Measurements from ENCODE around the gene NPEPL1. TPM values are rescaled to one million over a fixed set of nuclear protein-coding genes. Genes with fewer than 3 reads are reported as not detected.

NPEPL1 gene
- total RNA-seq, 1 donor from 2014 or later = 20.9 TPM

DNA sequence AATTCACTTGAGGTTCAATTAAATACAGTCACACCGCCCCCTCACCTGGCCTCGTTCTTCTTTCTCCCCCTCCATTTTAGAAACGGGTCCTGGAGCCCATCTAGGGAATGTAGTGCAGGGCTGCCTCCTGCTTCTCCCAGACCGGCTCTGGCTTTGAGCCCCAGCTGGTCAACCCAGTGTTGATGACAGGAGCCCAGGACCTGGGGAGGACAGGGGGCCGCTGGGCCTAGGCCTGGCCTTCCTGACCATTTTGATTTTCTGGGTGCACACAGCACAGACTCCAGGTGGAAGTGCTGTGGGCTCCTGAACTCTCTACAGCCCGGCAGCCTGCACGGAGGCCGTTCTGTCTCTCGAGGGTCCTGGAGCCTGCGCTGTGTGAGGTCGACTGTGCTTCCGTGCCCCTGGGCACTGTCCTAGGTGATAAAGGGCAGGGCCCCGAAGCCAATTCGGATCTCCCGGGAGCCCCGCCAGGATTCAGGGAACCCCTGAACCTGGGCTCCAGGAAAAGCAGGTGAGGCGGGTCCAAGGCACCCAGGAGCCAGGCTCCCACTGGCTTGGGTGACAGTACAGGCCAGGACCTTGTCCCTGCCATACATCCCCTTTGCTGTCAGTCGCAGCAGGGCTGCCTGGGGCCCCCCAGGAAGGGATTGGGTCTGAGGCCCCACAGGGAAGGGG is 23.3 kb downstream of the NPEPL1 start:
- Histone ChIP-seq H3K36me3 (ENCODE audit: control insufficient read depth in 3 of 3, insufficient read depth in 3 of 3, low read length in 3 of 3) (peaks cover 3 to 6% (median 5%) of the 10 kb centered on the region in 3 donors), H3K9me3 (ENCODE audit: control insufficient read depth in 3 of 3, low read length in 3 of 3) (no peaks in the 10 kb centered on the region), H3K27ac (ENCODE audit: low read depth, low read length) (no peak overlapping the region), H3K27me3 (ENCODE audit: control insufficient read depth in 3 of 3, insufficient read depth in 3 of 3, low read length in 3 of 3) (peaks cover 4 to 14% (median 11%) of the 10 kb centered on the region in 3 donors), H3K9ac (ENCODE audit: low read depth in 1 of 3, low read length in 3 of 3) (no peak overlapping the region), H3K4me3 (ENCODE audit: low read length in 3 of 3) (no peak overlapping the region), H3K4me1 (ENCODE audit: control insufficient read depth in 3 of 3, insufficient read depth in 3 of 3, low read length in 3 of 3) (no peaks in the 10 kb centered on the region)

DNA sequence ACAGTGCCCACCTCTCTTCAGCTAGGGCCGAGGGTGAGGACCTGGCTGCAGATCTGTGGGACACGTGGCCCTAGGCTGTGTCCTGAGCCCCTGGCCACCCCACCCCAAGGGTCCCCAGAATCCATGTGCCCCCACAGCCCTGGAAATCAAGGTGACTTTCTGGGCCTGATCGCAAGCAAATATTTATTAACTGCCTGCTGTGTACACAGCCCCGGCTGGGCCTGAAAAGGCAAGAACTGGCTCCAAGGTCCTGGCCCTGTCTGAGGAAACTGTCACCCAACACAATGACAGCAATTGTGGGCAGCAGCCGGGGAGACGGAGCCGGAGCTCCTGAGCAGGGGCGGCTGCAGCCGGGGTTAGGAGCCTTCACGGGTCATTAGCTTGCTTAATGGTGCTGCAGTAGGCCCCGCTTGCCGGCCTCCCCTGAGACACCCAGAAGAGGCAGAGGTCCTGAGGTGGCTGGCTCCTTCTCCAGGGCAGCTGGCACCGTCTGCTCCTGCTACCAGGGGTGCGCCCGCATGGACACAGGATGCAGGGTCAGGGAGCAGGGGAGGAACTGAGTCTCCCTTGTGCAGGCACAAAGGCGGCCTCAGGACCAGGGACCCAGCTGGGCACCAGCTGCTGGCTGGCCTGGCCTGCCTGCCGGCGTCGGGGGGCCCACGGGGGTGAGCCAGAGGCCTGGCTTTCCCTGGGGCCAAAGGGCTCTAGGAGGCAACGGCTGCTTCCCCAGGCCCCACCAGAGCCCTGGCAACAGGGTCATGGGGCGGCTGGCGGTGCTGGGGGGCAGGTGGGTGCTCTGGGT is 24.1 kb downstream of the NPEPL1 start:
- no peaks in the 10 kb centered on the region for H3K4me1 ChIP-seq (ENCODE audit: control insufficient read depth in 3 of 3, insufficient read depth in 3 of 3, low read length in 3 of 3)
- H3K36me3 ChIP-seq (ENCODE audit: control insufficient read depth in 3 of 3, insufficient read depth in 3 of 3, low read length in 3 of 3) = peaks cover 3 to 6% (median 5%) of the 10 kb centered on the region in 3 donors
- H3K9ac ChIP-seq (ENCODE audit: low read depth in 1 of 3, low read length in 3 of 3) = no peak overlapping the region
- peaks cover 10 to 15% (median 14%) of the 10 kb centered on the region in 3 donors for H3K27me3 ChIP-seq (ENCODE audit: control insufficient read depth in 3 of 3, insufficient read depth in 3 of 3, low read length in 3 of 3)
- no peak overlapping the region for H3K27ac ChIP-seq (ENCODE audit: low read depth, low read length)
- no peak overlapping the region for H3K4me3 ChIP-seq (ENCODE audit: low read length in 3 of 3)
- no peaks in the 10 kb centered on the region for H3K9me3 ChIP-seq (ENCODE audit: control insufficient read depth in 3 of 3, low read length in 3 of 3)

DNA sequence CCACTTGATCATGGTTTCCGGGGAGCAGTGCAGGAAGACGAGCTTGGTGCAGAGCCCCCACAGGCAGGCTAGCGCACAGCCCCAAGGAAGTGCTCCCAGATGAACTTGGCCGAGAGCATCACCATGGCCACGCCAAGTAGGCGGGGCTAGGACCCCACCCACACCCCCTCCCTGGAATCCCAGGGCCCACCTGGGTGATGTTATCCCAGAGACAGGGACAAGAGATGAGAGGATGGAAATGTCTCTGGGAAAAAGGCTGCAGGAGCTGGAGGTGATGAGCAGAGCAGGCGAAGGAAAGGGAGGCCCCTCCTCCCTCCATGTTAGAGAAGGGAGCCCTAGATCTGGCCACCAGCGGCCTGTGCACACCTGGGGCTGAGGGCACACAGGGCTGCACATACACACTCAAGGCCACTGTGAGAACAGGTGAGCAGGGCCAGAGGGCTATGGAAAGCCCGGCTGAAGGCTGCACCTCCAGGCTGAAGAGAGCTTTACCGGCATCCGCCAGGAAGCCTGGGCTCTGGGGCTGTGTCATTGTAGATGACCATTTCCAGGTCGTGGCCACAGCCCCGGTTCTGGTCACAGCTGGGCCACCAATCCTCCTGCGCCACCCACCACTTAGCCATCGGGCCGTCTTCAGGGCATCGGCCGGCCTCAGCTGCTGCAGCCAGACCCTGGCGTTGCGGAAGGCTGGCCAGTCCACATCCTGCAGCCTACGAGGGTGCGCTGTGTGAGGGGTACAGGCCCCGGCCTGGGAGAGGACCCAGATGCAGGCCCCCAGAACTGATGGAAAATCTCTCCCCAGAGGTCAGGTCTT is 24.9 kb downstream of the NPEPL1 start:
- no peak overlapping the region for H3K4me3 ChIP-seq (ENCODE audit: low read length in 3 of 3)
- H3K27me3 ChIP-seq (ENCODE audit: control insufficient read depth in 3 of 3, insufficient read depth in 3 of 3, low read length in 3 of 3) = peaks cover 18 to 22% (median 20%) of the 10 kb centered on the region in 3 donors
- H3K27ac ChIP-seq (ENCODE audit: low read depth, low read length) = no peak overlapping the region
- H3K9me3 ChIP-seq (ENCODE audit: control insufficient read depth in 3 of 3, low read length in 3 of 3) = no peaks in the 10 kb centered on the region
- H3K9ac ChIP-seq (ENCODE audit: low read depth in 1 of 3, low read length in 3 of 3) = no peak overlapping the region
- peaks cover 3 to 6% (median 5%) of the 10 kb centered on the region in 3 donors for H3K36me3 ChIP-seq (ENCODE audit: control insufficient read depth in 3 of 3, insufficient read depth in 3 of 3, low read length in 3 of 3)
- H3K4me1 ChIP-seq (ENCODE audit: control insufficient read depth in 3 of 3, insufficient read depth in 3 of 3, low read length in 3 of 3) = no peaks in the 10 kb centered on the region

DNA sequence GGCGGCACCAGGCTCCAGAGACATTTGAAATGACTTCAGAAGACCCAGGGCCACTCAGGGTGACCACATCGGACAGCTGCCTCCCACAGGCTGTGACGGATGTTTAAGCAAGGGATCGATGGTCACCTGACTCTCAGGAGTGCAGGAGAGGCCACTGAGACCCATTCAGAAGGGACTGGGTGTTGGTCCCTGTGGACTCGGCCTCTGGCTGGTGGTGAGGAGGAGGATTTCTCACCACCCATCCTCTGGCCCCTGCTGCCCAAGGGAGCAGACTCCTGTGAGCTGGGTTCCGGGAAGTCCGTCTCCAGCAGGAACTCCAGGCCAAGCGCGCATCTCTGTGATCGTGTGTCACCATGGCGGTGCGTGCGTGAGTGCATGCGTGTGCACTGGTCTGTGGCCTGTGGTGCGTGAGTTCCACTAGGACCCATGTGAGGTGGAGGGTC is 25.5 kb downstream of the NPEPL1 start:
- Histone ChIP-seq H3K9me3 (ENCODE audit: control insufficient read depth in 3 of 3, low read length in 3 of 3) (no peaks in the 10 kb centered on the region), H3K27me3 (ENCODE audit: control insufficient read depth in 3 of 3, insufficient read depth in 3 of 3, low read length in 3 of 3) (peaks cover 24 to 27% (median 24%) of the 10 kb centered on the region in 3 donors), H3K27ac (ENCODE audit: low read depth, low read length) (no peak overlapping the region), H3K4me1 (ENCODE audit: control insufficient read depth in 3 of 3, insufficient read depth in 3 of 3, low read length in 3 of 3) (no peaks in the 10 kb centered on the region), H3K4me3 (ENCODE audit: low read length in 3 of 3) (no peak overlapping the region), H3K36me3 (ENCODE audit: control insufficient read depth in 3 of 3, insufficient read depth in 3 of 3, low read length in 3 of 3) (peaks cover 3 to 6% (median 5%) of the 10 kb centered on the region in 3 donors), H3K9ac (ENCODE audit: low read depth in 1 of 3, low read length in 3 of 3) (no peak overlapping the region)

DNA sequence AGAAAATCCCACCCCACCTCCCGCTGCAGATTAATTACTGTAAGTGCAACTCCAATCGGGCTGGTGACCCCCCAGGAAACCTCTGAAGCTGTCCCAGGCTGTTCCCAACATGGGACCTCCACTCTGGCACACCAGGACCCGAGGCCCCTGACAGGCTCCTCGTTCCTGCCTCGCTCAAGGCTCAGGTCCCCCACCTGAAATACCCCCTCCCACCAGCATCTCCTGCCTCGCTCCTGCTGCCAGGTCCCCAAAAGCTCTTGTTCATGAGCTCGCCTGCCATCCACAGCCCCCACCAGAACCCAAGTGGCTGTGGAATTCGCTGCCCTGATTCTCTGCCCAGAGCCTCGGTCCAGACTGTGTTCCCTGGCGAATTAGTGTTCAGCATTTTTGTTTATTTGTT is 26.1 kb downstream of the NPEPL1 start:
- Histone ChIP-seq H3K36me3 (ENCODE audit: control insufficient read depth in 3 of 3, insufficient read depth in 3 of 3, low read length in 3 of 3) (peaks cover 3 to 6% (median 5%) of the 10 kb centered on the region in 3 donors), H3K9me3 (ENCODE audit: control insufficient read depth in 3 of 3, low read length in 3 of 3) (no peaks in the 10 kb centered on the region), H3K27me3 (ENCODE audit: control insufficient read depth in 3 of 3, insufficient read depth in 3 of 3, low read length in 3 of 3) (peaks cover 24 to 32% (median 30%) of the 10 kb centered on the region in 3 donors), H3K4me1 (ENCODE audit: control insufficient read depth in 3 of 3, insufficient read depth in 3 of 3, low read length in 3 of 3) (no peaks in the 10 kb centered on the region), H3K9ac (ENCODE audit: low read depth in 1 of 3, low read length in 3 of 3) (no peak overlapping the region), H3K4me3 (ENCODE audit: low read length in 3 of 3) (no peak overlapping the region), H3K27ac (ENCODE audit: low read depth, low read length) (no peak overlapping the region)

DNA sequence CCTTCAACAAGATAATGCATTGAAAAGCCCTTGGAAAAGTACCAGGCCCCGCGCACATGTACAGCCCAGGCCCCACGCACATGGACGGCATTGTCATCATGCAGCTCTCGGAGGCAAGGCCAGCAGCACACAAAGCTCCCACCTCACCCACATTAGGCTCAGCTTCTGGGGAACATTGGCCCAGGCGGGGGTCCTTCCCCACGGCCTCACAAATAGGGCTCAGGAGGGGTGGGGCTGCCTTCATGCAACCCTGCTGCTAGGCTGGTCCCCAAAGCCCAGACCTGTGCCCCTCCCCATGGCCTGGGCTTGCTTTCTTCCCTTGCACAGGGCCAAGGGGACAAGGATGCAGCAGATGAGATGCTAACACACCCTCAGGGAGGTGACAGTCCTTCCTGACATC is 26.7 kb downstream of the NPEPL1 start:
- peaks cover 24 to 33% (median 31%) of the 10 kb centered on the region in 3 donors for H3K27me3 ChIP-seq (ENCODE audit: control insufficient read depth in 3 of 3, insufficient read depth in 3 of 3, low read length in 3 of 3)
- H3K4me1 ChIP-seq (ENCODE audit: control insufficient read depth in 3 of 3, insufficient read depth in 3 of 3, low read length in 3 of 3) = no peaks in the 10 kb centered on the region
- peaks cover 2 to 6% (median 3%) of the 10 kb centered on the region in 3 donors for H3K36me3 ChIP-seq (ENCODE audit: control insufficient read depth in 3 of 3, insufficient read depth in 3 of 3, low read length in 3 of 3)
- H3K4me3 ChIP-seq (ENCODE audit: low read length in 3 of 3) = no peak overlapping the region
- H3K9ac ChIP-seq (ENCODE audit: low read depth in 1 of 3, low read length in 3 of 3) = no peak overlapping the region
- H3K27ac ChIP-seq (ENCODE audit: low read depth, low read length) = no peak overlapping the region
- no peaks in the 10 kb centered on the region for H3K9me3 ChIP-seq (ENCODE audit: control insufficient read depth in 3 of 3, low read length in 3 of 3)

DNA sequence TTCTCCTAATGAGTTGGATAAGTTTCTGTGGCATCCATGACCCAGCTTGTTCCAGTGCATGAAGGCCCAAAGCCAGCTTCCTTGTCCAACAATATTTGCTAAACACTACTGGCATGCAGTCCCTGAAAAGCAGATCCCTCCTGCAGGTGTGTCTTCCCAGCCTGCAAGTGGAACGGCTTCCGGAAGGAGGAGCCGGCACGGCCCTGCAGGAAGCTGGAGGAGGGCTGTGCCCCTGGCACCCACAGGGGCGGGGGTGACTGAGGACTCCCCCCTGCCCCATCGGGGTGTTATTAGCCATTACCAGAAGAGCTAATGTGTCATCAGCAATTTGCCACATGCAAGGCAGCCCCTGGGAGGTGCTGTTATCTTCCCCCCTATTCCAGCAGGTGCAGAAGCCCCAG is 27.4 kb downstream of the NPEPL1 start:
- peaks cover 0 to 2% (median 0%) of the 10 kb centered on the region in 3 donors for H3K36me3 ChIP-seq (ENCODE audit: control insufficient read depth in 3 of 3, insufficient read depth in 3 of 3, low read length in 3 of 3)
- H3K9me3 ChIP-seq (ENCODE audit: control insufficient read depth in 3 of 3, low read length in 3 of 3) = no peaks in the 10 kb centered on the region
- H3K27ac ChIP-seq (ENCODE audit: low read depth, low read length) = no peak overlapping the region
- no peaks in the 10 kb centered on the region for H3K4me1 ChIP-seq (ENCODE audit: control insufficient read depth in 3 of 3, insufficient read depth in 3 of 3, low read length in 3 of 3)
- no peak overlapping the region for H3K4me3 ChIP-seq (ENCODE audit: low read length in 3 of 3)
- peaks cover 24 to 33% (median 31%) of the 10 kb centered on the region in 3 donors for H3K27me3 ChIP-seq (ENCODE audit: control insufficient read depth in 3 of 3, insufficient read depth in 3 of 3, low read length in 3 of 3)
- no peak overlapping the region for H3K9ac ChIP-seq (ENCODE audit: low read depth in 1 of 3, low read length in 3 of 3)

DNA sequence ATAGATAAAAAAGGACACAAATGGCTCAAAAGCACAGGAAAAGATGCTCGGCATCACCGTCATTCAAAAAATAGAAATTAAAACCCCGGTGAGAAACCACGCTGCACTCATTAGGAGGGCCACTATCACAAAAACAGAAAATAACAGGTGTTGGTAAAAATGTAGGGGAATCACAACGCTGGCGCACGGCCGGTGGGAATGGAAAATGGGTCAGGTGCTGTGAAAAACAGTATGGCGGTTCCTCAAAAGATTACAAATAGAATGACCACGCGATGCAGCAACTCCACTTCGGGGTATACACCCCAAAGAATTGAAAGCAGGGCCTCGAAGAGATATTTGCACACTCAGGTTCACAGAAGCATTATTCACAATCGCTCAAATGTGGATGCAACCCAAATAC is 28.3 kb downstream of the NPEPL1 start:
- no peak overlapping the region for H3K9ac ChIP-seq (ENCODE audit: low read depth in 1 of 3, low read length in 3 of 3)
- H3K9me3 ChIP-seq (ENCODE audit: control insufficient read depth in 3 of 3, low read length in 3 of 3) = no peaks in the 10 kb centered on the region
- H3K4me1 ChIP-seq (ENCODE audit: control insufficient read depth in 3 of 3, insufficient read depth in 3 of 3, low read length in 3 of 3) = no peaks in the 10 kb centered on the region
- no peak overlapping the region for H3K27ac ChIP-seq (ENCODE audit: low read depth, low read length)
- peaks cover 0 to under 1% (median 0%) of the 10 kb centered on the region in 3 donors for H3K36me3 ChIP-seq (ENCODE audit: control insufficient read depth in 3 of 3, insufficient read depth in 3 of 3, low read length in 3 of 3)
- no peak overlapping the region for H3K4me3 ChIP-seq (ENCODE audit: low read length in 3 of 3)
- H3K27me3 ChIP-seq (ENCODE audit: control insufficient read depth in 3 of 3, insufficient read depth in 3 of 3, low read length in 3 of 3) = peaks cover 24 to 33% (median 31%) of the 10 kb centered on the region in 3 donors

DNA sequence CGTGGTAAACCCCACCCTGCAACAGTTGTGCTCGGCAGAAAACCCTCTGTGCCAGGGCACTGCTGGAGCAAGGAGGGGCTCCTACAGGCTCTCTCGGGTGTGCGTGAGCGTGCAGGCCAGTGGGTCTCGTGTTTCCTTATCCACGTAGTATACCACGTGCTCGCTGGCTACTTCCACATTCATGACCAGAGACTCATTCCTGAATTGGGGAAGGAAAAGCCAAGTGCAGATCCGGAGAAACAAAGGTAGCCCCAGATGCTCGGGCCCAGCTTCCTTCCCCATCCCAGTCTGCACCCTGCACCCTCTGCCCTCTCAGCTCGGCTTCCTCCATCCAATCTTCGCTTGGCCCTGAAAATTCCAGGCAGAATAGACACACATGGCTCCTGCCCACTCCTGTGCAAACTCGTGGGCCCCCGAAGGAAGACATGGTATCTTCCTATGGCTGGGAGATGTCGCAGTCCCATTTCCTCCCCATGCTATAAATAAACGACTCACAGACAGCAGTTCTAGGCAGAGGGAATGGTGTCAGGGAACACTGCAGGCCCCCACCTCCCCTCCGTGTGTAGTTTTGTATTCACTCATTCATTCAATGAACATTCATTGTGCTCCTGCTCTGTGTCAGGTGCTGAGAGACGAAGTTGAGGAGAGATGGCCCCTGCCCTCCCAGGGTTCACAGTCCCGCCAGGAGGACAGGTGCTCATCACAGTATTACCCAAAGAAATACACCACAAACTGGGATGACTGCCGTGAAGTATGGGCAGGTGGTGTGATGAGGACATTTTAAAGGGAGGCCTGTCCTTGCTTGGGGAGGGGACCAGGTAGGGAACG is 29.6 kb downstream of the NPEPL1 start:
- H3K4me1 ChIP-seq (ENCODE audit: control insufficient read depth in 3 of 3, insufficient read depth in 3 of 3, low read length in 3 of 3) = no peaks in the 10 kb centered on the region
- H3K4me3 ChIP-seq (ENCODE audit: low read length in 3 of 3) = no peak overlapping the region
- no peak overlapping the region for H3K27ac ChIP-seq (ENCODE audit: low read depth, low read length)
- H3K27me3 ChIP-seq (ENCODE audit: control insufficient read depth in 3 of 3, insufficient read depth in 3 of 3, low read length in 3 of 3) = peaks cover 24 to 33% (median 31%) of the 10 kb centered on the region in 3 donors
- no peaks in the 10 kb centered on the region for H3K36me3 ChIP-seq (ENCODE audit: control insufficient read depth in 3 of 3, insufficient read depth in 3 of 3, low read length in 3 of 3)
- H3K9me3 ChIP-seq (ENCODE audit: control insufficient read depth in 3 of 3, low read length in 3 of 3) = no peaks in the 10 kb centered on the region
- H3K9ac ChIP-seq (ENCODE audit: low read depth in 1 of 3, low read length in 3 of 3) = no peak overlapping the region

Measured in skeletal muscle tissue (tissue), 4 donors.